Fibroblast of mammary gland (primary cell): ENCODE measurements around the gene CDH4.
A peak's percentile ranks its signal among the peaks of the same experiment; 100 is the strongest.

Experiments
- DNase-seq: peaks from one replicate; pipeline ENCODE4 v3.0.0-alpha.2; 2010; ENCODE audit warnings: low read depth
- H3K4me3 ChIP-seq: 2 replicates; pipeline ENCODE4 v1.5.1; 2011; ENCODE audit warnings: low read depth, mild to moderate bottlenecking, low read length, moderate library complexity; ENCODE audit not compliant: control insufficient read depth
- CTCF ChIP-seq: conservative IDR thresholded peaks from 2 replicates; pipeline ENCODE4 v1.5.1; 2011; ENCODE audit warnings: low read depth, low read length, inconsistent platforms; ENCODE audit not compliant: control insufficient read depth, insufficient read depth

CDH4 gene

GRCh38 chr20:61559706-61560315 is 307.8 kb downstream of the CDH4 start:
- no peak overlapping the region for H3K4me3 ChIP-seq
- no peak for TF ChIP-seq CTCF
- DNase-seq: no peak

DNA sequence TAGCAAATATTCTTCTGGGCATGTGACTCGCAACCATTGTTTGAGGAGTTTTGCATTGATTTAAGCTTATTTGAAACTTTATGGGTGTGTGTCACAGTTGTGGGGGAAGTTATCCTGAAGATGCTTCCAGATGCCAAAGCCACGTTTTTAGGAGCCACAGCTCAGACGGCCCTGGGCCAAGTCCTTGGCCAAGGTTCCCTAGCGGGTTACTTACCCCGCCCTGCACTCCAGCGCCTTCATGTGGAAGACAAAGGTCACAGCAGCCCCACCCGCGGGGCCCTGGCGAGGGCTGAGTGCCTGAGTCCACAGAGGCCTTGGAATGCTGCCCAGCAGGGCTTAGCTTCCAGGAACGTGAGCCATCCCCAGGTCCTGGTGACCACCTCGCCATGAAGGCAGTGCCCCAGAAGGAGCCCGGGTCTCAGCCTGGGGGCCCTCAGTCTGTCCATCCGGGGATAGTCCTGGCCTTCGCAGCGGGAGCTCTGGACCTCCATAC is 308.3 kb downstream of the CDH4 start:
- peak; percentile 79 for DNase-seq
- no peak overlapping the region for H3K4me3 ChIP-seq
- TF ChIP-seq CTCF: peak; percentile 37

DNA sequence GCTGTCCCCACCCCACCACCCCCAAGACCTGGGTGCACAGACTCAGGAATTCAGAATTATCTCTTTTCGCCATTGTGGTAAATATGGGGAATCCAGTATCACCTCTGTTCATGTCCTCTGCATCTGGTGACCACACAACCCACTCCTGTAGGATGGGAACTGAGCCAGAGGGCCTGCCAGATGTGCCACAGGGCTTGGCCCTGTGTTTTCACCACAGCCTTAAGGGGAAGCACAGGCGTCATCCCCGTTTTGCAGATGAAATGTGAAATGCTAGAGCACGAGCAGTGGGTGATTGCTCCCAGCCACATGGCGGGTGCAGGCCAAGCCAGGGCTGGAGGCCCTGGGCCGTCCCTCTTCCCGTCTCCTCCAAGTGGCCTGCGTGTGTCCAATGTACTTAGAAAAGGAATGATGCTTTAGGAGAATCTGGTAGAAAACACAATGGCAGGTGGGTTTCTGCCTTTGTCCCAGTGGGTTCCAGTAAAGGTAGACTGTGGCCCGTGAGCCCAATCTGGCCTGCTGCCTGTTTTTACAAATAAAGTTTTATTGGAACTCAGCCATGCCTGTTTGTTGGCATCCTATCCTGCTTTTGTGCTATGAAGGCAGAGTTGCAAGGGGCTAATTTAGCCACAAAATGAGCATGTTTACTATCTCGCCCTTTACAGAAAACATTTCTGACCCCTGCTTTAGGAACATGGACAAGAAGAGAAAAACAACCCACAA is 309.2 kb downstream of the CDH4 start:
- no peak for DNase-seq
- TF ChIP-seq CTCF: no peak
- no peak overlapping the region for H3K4me3 ChIP-seq

GRCh38 chr20:61562491-61562890 is 310.4 kb downstream of the CDH4 start:
- no peak overlapping the region for H3K4me3 ChIP-seq
- TF ChIP-seq CTCF: no peak
- no peak for DNase-seq

DNA sequence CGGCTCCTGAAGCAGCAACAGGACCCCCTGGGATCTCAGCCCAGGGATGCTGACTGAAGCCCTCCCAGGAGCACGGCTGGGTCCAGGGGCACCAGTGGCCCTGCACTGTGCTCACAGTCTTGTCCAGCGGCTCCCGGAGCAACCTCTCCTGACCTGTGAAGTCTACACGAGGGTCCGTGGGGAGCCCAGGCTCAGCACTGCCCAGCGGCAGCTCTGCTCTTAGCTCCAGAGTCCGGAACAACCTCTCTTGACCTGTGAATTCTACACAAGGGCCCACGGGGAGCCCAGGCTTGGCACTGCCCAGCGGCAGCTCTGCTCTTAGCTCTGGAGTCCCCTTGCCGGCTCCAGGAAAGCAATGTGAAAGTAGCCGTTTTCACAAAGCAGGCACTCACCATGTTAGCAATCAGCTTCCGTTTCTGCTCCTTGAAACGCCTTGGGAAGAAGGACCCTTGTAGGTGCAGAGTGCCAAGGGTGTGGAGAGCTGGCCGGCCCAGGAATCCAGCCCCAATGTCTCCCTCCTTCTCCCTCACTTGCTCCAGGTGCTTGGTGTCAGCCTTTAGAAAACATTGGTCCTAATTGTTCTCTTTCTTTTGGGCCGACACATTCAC is 310.9 kb downstream of the CDH4 start:
- DNase-seq: no peak
- TF ChIP-seq CTCF: no peak
- no peak overlapping the region for H3K4me3 ChIP-seq

DNA sequence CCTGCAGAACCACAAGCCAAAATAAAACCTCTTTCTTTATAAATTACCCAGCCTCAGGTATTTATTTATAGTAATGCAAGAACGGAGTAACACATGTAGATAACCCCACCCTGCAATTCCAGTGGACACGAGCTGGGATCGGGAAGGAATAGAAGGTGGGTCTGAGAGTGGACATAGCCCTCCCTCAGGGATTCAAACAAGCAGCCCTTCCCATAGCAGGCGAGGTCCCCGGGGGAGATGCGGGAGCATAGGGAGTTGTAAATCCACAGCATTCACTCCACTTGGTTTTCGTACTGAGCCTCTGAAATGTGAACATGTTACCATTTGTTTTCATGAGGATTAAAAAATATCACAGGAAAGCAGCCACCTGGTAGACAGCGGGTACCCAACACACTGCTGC is 312.6 kb downstream of the CDH4 start:
- no peak for DNase-seq
- TF ChIP-seq CTCF: no peak
- no peak overlapping the region for H3K4me3 ChIP-seq
